Peyer's patch (tissue), 4 donors: Measurements from ENCODE around the gene GTF2H1.

Experiments used
- POLR2A ChIP-seq, 2 donors: fragments of 450-650 bp; IDR thresholded peaks; one replicate each; pipeline ENCODE4 v1.5.1; 2017; ENCODE audit warnings: antibody characterized with exemption in 2 of 2, mild to moderate bottlenecking in 2 of 2, moderate library complexity in 2 of 2
- TF ChIP-seq, protein P1 (sequence below), 6 experiments: fragments of 450-650 bp in 4 of 6; fragments of 200-600 bp in 2 of 6; sonication (generic) in 1 of 6; IDR thresholded peaks; one replicate each; pipeline ENCODE4 v1.5.1; 2017 to 2019; ENCODE audit warnings: antibody characterized with exemption in 6 of 6, mild to moderate bottlenecking in 3 of 6, moderate library complexity in 1 of 6

DNA sequence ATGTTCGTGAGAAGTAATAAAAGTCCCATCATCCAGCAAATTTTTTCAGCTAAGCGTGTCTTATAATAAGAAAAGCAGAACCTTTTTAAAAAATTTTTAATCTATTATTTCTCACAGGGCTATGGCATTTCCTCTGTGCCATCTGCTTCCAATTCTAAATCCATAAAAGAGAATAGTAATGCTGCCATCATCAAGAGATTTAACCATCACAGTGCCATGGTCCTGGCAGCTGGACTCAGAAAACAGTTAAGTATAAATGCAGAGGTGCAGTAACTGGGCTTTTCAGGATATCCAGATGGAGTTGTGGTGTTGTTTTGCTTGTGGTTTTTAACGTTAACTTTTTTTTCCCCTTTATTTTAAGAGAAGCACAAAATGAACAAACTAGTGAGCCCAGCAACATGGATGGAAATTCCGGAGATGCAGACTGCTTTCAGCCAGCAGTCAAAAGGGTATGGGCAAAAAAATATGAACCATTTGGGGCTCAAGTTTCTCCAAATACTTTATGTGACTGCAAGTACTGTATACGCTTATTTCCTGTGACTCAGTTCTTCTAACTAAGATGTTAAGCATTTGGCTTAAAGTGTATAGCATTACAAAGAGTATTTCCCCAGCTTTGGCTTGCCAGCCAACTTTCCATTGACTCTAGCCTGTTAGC is 25.2 kb downstream of the GTF2H1 start:
- TF ChIP-seq, protein P1, sequence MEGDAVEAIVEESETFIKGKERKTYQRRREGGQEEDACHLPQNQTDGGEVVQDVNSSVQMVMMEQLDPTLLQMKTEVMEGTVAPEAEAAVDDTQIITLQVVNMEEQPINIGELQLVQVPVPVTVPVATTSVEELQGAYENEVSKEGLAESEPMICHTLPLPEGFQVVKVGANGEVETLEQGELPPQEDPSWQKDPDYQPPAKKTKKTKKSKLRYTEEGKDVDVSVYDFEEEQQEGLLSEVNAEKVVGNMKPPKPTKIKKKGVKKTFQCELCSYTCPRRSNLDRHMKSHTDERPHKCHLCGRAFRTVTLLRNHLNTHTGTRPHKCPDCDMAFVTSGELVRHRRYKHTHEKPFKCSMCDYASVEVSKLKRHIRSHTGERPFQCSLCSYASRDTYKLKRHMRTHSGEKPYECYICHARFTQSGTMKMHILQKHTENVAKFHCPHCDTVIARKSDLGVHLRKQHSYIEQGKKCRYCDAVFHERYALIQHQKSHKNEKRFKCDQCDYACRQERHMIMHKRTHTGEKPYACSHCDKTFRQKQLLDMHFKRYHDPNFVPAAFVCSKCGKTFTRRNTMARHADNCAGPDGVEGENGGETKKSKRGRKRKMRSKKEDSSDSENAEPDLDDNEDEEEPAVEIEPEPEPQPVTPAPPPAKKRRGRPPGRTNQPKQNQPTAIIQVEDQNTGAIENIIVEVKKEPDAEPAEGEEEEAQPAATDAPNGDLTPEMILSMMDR (IDR thresholded peaks at IDR 0.05), result no peak
- no peak for TF ChIP-seq POLR2A (IDR thresholded peaks at IDR 0.05)
